HG02798 (cell line): Measurements from ENCODE around the gene RNASEH1.
A peak's percentile ranks its signal among the peaks of the same experiment; 100 is the strongest.

ENCODE experiments used
- ATAC-seq: cut with Tn5 transposase; IDR thresholded peaks from one replicate; pipeline ENCODE4 v1.9.1; 2021; ENCODE audit warnings: mild to moderate bottlenecking; ENCODE audit not compliant: unreplicated experiment, poor library complexity

The RNASEH1 gene

GRCh38 chr2:3558205-3559014 is at the start of gene RNASEH1:
TSS of gene RNASEH1 (minus strand) at chr2:3558333. CDS start at chr2:3558260, 73 bp downstream.
- ATAC-seq = peak; percentile 97

GRCh38 chr2:3606370-3607201 is 48.5 kb upstream of the RNASEH1 start:
- ATAC-seq = no peak

- ATAC-seq = no peak
Measured at GRCh38 chr2:3606028-3606369, 47.9 kb upstream of the RNASEH1 start.

- no peak for ATAC-seq
Measured at GRCh38 chr2:3604991-3605961, 47.1 kb upstream of the RNASEH1 start.

- ATAC-seq = no peak
Measured at GRCh38 chr2:3604207-3604877, 46.2 kb upstream of the RNASEH1 start.

- ATAC-seq = no peak
Measured at GRCh38 chr2:3603536-3604206, 45.5 kb upstream of the RNASEH1 start.

GRCh38 chr2:3602553-3603339 is 44.6 kb upstream of the RNASEH1 start:
- ATAC-seq = no peak

- ATAC-seq = no peak
Measured at GRCh38 chr2:3601561-3602271, 43.6 kb upstream of the RNASEH1 start.

- no peak for ATAC-seq
Measured at GRCh38 chr2:3600256-3600855, 42.2 kb upstream of the RNASEH1 start.

GRCh38 chr2:3598912-3599854 is 41.0 kb upstream of the RNASEH1 start:
- ATAC-seq = no peak

GRCh38 chr2:3598197-3598910 is 40.2 kb upstream of the RNASEH1 start:
- ATAC-seq = no peak

- peak; percentile 49 for ATAC-seq
Measured at GRCh38 chr2:3597567-3597966, 39.4 kb upstream of the RNASEH1 start.

GRCh38 chr2:3596901-3597417 is 38.8 kb upstream of the RNASEH1 start:
- no peak for ATAC-seq

- peak; percentile 85 for ATAC-seq
Measured at GRCh38 chr2:3595985-3596384, 37.9 kb upstream of the RNASEH1 start.

GRCh38 chr2:3595404-3595803 is 37.3 kb upstream of the RNASEH1 start:
- no peak for ATAC-seq
